K562 (cell line): ENCODE results near the gene ALG14. TPM values are rescaled to one million over a fixed set of nuclear protein-coding genes. Genes with fewer than 3 reads are reported as not detected.

Experiments
- BCLAF1 ChIP-seq, 2 experiments: fragments of 450-650 bp in 1 of 2; IDR thresholded peaks; 2 replicates each; pipeline ENCODE4 v1.6.1; 2011 to 2017; ENCODE audit warnings: low read depth in 2 of 2, antibody characterized with exemption in 1 of 2, borderline replicate concordance in 1 of 2, low read length in 1 of 2, mild to moderate bottlenecking in 1 of 2, mixed read lengths in 1 of 2; ENCODE audit not compliant: control insufficient read depth in 1 of 2
- DPF2 ChIP-seq: fragments of 450-650 bp; IDR thresholded peaks from 2 replicates; pipeline ENCODE4 v1.6.1; 2016
- JUNB ChIP-seq: fragments of 450-650 bp; formaldehyde crosslinking; conservative IDR thresholded peaks from 2 replicates; pipeline ENCODE4 v1.4.0; 2020; ENCODE audit warnings: mild to moderate bottlenecking
- MAX ChIP-seq: sonication (generic); formaldehyde crosslinking; IDR thresholded peaks from 2 replicates; pipeline ENCODE4 v1.9.0; 2022; ENCODE audit warnings: mild to moderate bottlenecking, missing genetic modification reagents
- NCOA1 ChIP-seq: fragments of 450-650 bp; IDR thresholded peaks from 2 replicates; pipeline ENCODE4 v1.6.1; 2016; ENCODE audit warnings: low read depth
- POLR2AphosphoS5 ChIP-seq: IDR thresholded peaks from 2 replicates; pipeline ENCODE4 v1.6.1; 2011; ENCODE audit warnings: mild to moderate bottlenecking, low read depth, low read length, moderate library complexity; ENCODE audit not compliant: control insufficient read depth, insufficient read depth
- RBFOX2 ChIP-seq: fragments of 200-400 bp; formaldehyde crosslinking; IDR thresholded peaks from 2 replicates; pipeline ENCODE4 v1.6.1; 2017; ENCODE audit warnings: low read depth, mild to moderate bottlenecking, low read length, moderate library complexity
- TSHZ1 ChIP-seq: fragments of 250-450 bp; sonication (Bioruptor Pico); IDR thresholded peaks from 2 replicates; pipeline ENCODE4 v1.4.0; 2020; ENCODE audit warnings: mild to moderate bottlenecking, moderate library complexity
- polyA plus RNA-seq, 8 experiments: library from polyadenylated mRNA; depleted of rRNA in 4 of 8; stranded (reverse) in 5 of 8; unstranded in 3 of 8; fragments of >200 nt; fragmentation: Nextera tagmentation in 2 of 8; fragmentation: Illumina TruSeq in 1 of 8; extraction: Ambion mirVana in 2 of 8; extraction: Trizol in 1 of 8; gene quantifications; 2 replicates each; pipeline versions ENCODE4 v1.2.1 to v1.2.3, GENCODE V29; 2011 to 2014; ENCODE audit warnings: inconsistent platforms in 1 of 8, missing spikeins in 1 of 8
- total RNA-seq, 7 experiments: library from RNA; depleted of rRNA in 6 of 7; stranded (reverse); fragments of >200 nt in 6 of 7; fragmentation: Illumina TruSeq in 2 of 7; extraction: Trizol in 2 of 7; gene quantifications; 2 replicates each; pipeline versions ENCODE4 v1.2.1 to v1.2.3, GENCODE V29; 2011 to 2021; ENCODE audit warnings: low replicate concordance in 1 of 7

ALG14 gene
- total and polyA plus RNA-seq, 9 of the 15 experiments (the other 6 are each of a cell fraction or from before 2014, with no cell fraction given): 2.8 to 16.2 (median 4.9) TPM

GRCh38 chr1:94979656-94980581 lies 92.8 kb downstream of the ALG14 start (continued):
- TF ChIP-seq TSHZ1 (no peak), DPF2 (no peak), JUNB (CRISPR knock-in tag) (no peak), BCLAF1 (IDR thresholded peaks at IDR 0.05; ENCODE audit: borderline replicate concordance in 1 of 2, control insufficient read depth in 1 of 2, low read depth in 2 of 2, low read length in 1 of 2) (no peak), MAX (no peak), POLR2AphosphoS5 (no peak), RBFOX2 (no peak), NCOA1 (no peak)
